ENCODE data around the gene ARHGAP10.

DNA sequence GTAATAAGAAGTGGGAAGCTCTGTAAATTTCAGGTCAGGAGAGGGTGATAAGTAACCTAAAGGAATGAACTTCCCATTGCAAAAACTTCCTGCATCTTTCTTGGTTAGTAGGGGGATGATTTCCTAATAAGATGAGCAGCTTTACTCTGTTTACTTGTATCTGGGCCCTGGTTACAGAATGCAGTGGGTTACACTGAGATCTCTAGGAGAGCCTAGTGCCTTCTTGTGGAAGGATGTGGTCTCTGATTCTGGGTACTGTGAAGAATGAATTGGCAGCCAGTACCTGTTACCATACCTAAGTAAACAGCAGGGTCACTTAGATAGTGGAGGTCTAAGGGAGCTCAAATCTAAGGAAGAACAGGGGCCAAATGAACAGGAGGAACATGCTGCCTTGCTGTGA is 320.6 kb downstream of the ARHGAP10 start:
- no peak for TF ChIP-seq POLR2A (IDR thresholded peaks at IDR 0.05; ENCODE audit: low read depth)
- TF ChIP-seq, protein P1, sequence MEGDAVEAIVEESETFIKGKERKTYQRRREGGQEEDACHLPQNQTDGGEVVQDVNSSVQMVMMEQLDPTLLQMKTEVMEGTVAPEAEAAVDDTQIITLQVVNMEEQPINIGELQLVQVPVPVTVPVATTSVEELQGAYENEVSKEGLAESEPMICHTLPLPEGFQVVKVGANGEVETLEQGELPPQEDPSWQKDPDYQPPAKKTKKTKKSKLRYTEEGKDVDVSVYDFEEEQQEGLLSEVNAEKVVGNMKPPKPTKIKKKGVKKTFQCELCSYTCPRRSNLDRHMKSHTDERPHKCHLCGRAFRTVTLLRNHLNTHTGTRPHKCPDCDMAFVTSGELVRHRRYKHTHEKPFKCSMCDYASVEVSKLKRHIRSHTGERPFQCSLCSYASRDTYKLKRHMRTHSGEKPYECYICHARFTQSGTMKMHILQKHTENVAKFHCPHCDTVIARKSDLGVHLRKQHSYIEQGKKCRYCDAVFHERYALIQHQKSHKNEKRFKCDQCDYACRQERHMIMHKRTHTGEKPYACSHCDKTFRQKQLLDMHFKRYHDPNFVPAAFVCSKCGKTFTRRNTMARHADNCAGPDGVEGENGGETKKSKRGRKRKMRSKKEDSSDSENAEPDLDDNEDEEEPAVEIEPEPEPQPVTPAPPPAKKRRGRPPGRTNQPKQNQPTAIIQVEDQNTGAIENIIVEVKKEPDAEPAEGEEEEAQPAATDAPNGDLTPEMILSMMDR (IDR thresholded peaks at IDR 0.05), result no peak
- TF ChIP-seq POLR2AphosphoS5 (IDR thresholded peaks at IDR 0.05), result no peak
- no peak for TF ChIP-seq EP300 (IDR thresholded peaks at IDR 0.05)

Measured in esophagus muscularis mucosa (tissue), 4 donors.